ENCODE data around the gene GUCA1A. TPM values are rescaled to one million over a fixed set of nuclear protein-coding genes. Genes with fewer than 3 reads are reported as not detected.
A peak's percentile ranks its signal among the peaks of the same experiment; 100 is the strongest.
"Not testable (repeated sequence)": the region's sequence is repeated elsewhere in the genome, so short reads cannot be mapped to it uniquely, and the experiment has no call there.

Gene GUCA1A
- total and polyA plus RNA-seq, 2 of the 4 experiments (the other 2 are of a cell fraction): 0.18 to 0.32 TPM

DNA sequence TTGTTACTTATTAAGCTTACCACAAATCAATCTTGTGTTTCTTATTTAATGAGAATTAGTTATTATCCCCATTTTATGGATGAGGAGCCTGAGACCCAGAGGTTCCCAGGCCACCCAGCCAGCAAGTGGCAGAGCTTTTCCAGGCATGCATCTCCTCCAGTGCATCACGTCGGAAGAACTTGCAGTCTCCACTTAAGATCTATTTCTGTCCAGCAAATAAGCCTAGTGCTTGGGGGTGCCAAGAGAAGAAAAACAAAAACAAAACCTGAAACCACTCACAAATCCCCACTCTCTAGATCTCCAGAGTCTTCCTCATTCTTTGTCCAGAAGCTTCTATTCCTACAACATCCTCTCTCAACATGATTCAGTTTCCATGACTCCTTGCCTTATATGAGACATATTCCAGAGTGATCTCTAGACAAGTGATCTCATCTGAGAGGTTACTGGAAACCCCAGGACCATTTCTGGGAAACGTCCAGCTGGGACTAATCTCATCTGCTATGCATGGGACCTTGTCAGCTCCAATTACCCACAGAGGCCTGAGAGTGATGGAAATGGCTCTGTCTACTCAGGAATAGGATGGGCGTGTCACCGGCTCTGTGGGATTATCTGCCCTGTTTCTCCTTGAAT lies 17.5 kb downstream of the GUCA1A start:
- Histone ChIP-seq H3K9me3 (ENCODE audit: control insufficient read depth, insufficient read depth, low read length) (no peaks in the 10 kb centered on the region), H2BK120ac (ENCODE audit: low read depth, low read length) (peak overlapping the region; percentile 20), H2AK5ac (ENCODE audit: low read depth, low read length) (no peak overlapping the region; the same call in 1 of the 2 replicates), H3K4ac (ENCODE audit: low read depth, low read length) (peak overlapping the region; percentile 43; the same call in 1 of the 2 replicates), H2BK15ac (ENCODE audit: low read depth, low read length) (no peak overlapping the region), H3K79me1 (ENCODE audit: low read depth in 1 of 2, low read length in 2 of 2) (no peaks in the 10 kb centered on the region), H3K4me2 (ENCODE audit: low read depth, low read length) (no peak overlapping the region; the same call in 1 of the 2 replicates), H3K27ac (ENCODE audit: insufficient read depth, low read length) (peak overlapping the region; percentile 24; the same call in 1 of the 2 replicates), H3K14ac (replicated peaks; ENCODE audit: low read depth, low read length) (peak overlapping the region; percentile 12; the same call in 1 of the 2 replicates), H3K4me1 (ENCODE audit: control insufficient read depth, insufficient read depth, low read length) (peaks cover 9% of the 10 kb centered on the region), H2BK5ac (ENCODE audit: low read depth, low read length, poor library complexity, severe bottlenecking) (no peak overlapping the region), H3K36me3 (ENCODE audit: control insufficient read depth, insufficient read depth, low read length) (no peaks in the 10 kb centered on the region), H2AK9ac (replicated peaks; ENCODE audit: low read depth, low read length, poor library complexity) (peak overlapping the region; percentile 6), H3K56ac (ENCODE audit: extremely low read depth, insufficient read depth, low read length) (no peak overlapping the region), H3K9me1 (ENCODE audit: insufficient read depth, low read length) (no peaks in the 10 kb centered on the region), H3K27me3 (ENCODE audit: control insufficient read depth, insufficient read depth, low read length) (no peaks in the 10 kb centered on the region; the same call in 1 of the 2 replicates), H3K9ac (ENCODE audit: low read depth, low read length) (no peak overlapping the region), H3K18ac (ENCODE audit: low read depth, low read length) (no peak overlapping the region; the same call in 1 of the 2 replicates), H4K91ac (ENCODE audit: insufficient read depth, low read depth, low read length) (no peak overlapping the region), H4K5ac (ENCODE audit: low read depth, low read length) (no peak overlapping the region), H2BK20ac (ENCODE audit: low read depth, low read length) (peak overlapping the region; percentile 1; the same call in 1 of the 2 replicates), H4K20me1 (ENCODE audit: insufficient read depth, low read length) (no peaks in the 10 kb centered on the region), H4K8ac (ENCODE audit: low read depth in 2 of 2, low read length in 2 of 2) (no peak overlapping the region; a peak in 1 of 4 replicates), H2AFZ (replicated peaks; ENCODE audit: low read length, poor library complexity) (no peak overlapping the region), H3K4me3 (ENCODE audit: insufficient read depth, low read depth, low read length) (no peak overlapping the region), H3K23ac (ENCODE audit: low read depth, low read length) (no peak overlapping the region)
- dilution Hi-C loops (cut with HindIII; ENCODE audit: low sequenced_read_pairs, unreplicated experiment): no loop called here
- ATAC-seq (ENCODE audit: low read depth) (peak; percentile 74), DNase-seq (peak; percentile 92)
- TF ChIP-seq BHLHE40 (IDR thresholded peaks at IDR 0.05; ENCODE audit: low read depth, low read length): no peak; the same call in 1 of the 2 replicates
- peak; percentile 7 for TF ChIP-seq RCOR1 (IDR thresholded peaks at IDR 0.05; ENCODE audit: insufficient replicate concordance, low read length)
- TF ChIP-seq MAFK (IDR thresholded peaks at IDR 0.05; ENCODE audit: low read depth, low read length): no peak
- no peak for TF ChIP-seq SMC3 (IDR thresholded peaks at IDR 0.05; ENCODE audit: low read depth, low read length)
- intact Hi-C loops (cut with micrococcal nuclease): no loop called here
- 90% methylated on average over 2 of the region's 5 CpGs; no CpG with 5 or more reads in 1 of the 2 experiments for WGBS, 2 experiments (ENCODE audit: extremely low coverage in 2 of 2, insufficient read length in 1 of 2)
- no TSS peak for BruUV-seq (replicated peaks)
- in situ Hi-C loops (cut with MboI; ENCODE audit: low sequenced_read_pairs): no loop called here
- POLR2A ChIA-PET (ENCODE audit: unreplicated experiment): no interaction called here
- CTCF ChIA-PET: interaction anchor here (0.6 to 1.1 kb wide), 3 partner anchors 24 to 270 kb away, joined by 3 to 10 read pairs (median 3); partner anchors contain the start of genes MED20 and MRPS10

DNA sequence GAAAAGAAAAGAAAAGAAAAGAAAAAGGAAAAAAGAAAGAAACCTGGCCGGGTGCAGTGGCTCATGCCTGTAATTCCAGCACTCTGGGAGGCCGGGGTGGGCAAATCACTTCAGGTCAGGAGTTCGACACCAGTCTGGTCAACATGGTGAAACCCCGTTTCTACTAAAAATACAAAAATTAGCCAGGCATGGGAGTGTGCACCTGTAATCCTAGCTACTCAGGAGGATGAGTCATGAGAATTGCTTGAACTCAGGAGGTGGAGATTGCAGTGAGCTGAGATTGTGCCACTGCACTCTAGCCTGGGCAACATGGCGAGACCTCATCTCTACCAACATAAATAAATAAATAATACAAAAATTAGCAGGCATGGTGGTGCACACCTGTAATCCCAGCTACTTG lies 19.2 kb downstream of the GUCA1A start:
- in situ Hi-C loops (cut with MboI; ENCODE audit: low sequenced_read_pairs); H3K18ac ChIP-seq (ENCODE audit: low read depth, low read length); H3K27me3 ChIP-seq (ENCODE audit: control insufficient read depth, insufficient read depth, low read length); H3K4ac ChIP-seq (ENCODE audit: low read depth, low read length); H4K5ac ChIP-seq (ENCODE audit: low read depth, low read length); H4K8ac ChIP-seq (ENCODE audit: low read depth in 2 of 2, low read length in 2 of 2); H2AK9ac ChIP-seq (replicated peaks; ENCODE audit: low read depth, low read length, poor library complexity); H3K27ac ChIP-seq (ENCODE audit: insufficient read depth, low read length); H3K9me3 ChIP-seq (ENCODE audit: control insufficient read depth, insufficient read depth, low read length); H3K56ac ChIP-seq (ENCODE audit: extremely low read depth, insufficient read depth, low read length); H2BK20ac ChIP-seq (ENCODE audit: low read depth, low read length); H2BK15ac ChIP-seq (ENCODE audit: low read depth, low read length); intact Hi-C loops (cut with micrococcal nuclease); H3K79me1 ChIP-seq (ENCODE audit: low read depth in 1 of 2, low read length in 2 of 2); DNase-seq; H3K9me1 ChIP-seq (ENCODE audit: insufficient read depth, low read length); ATAC-seq (ENCODE audit: low read depth); H3K36me3 ChIP-seq (ENCODE audit: control insufficient read depth, insufficient read depth, low read length); H3K9ac ChIP-seq (ENCODE audit: low read depth, low read length); dilution Hi-C loops (cut with HindIII; ENCODE audit: low sequenced_read_pairs, unreplicated experiment); H2BK5ac ChIP-seq (ENCODE audit: low read depth, low read length, poor library complexity, severe bottlenecking); H2AFZ ChIP-seq (replicated peaks; ENCODE audit: low read length, poor library complexity); H3K4me3 ChIP-seq (ENCODE audit: insufficient read depth, low read depth, low read length); POLR2A ChIA-PET (ENCODE audit: unreplicated experiment); H3K4me1 ChIP-seq (ENCODE audit: control insufficient read depth, insufficient read depth, low read length); BruUV-seq (replicated peaks); H3K14ac ChIP-seq (replicated peaks; ENCODE audit: low read depth, low read length); H3K23ac ChIP-seq (ENCODE audit: low read depth, low read length); H2AK5ac ChIP-seq (ENCODE audit: low read depth, low read length); H2BK120ac ChIP-seq (ENCODE audit: low read depth, low read length); H4K20me1 ChIP-seq (ENCODE audit: insufficient read depth, low read length); H4K91ac ChIP-seq (ENCODE audit: insufficient read depth, low read depth, low read length); H3K4me2 ChIP-seq (ENCODE audit: low read depth, low read length): not testable (repeated sequence)
- CTCF ChIA-PET: interaction anchor here (0.7 to 1.6 kb wide), 2 partner anchors 9 to 22 kb away, joined by 7 to 8 read pairs; no protein-coding TSS in a partner anchor
- WGBS, 2 experiments (ENCODE audit: extremely low coverage in 2 of 2, insufficient read length in 1 of 2): 100% methylated on average over 1 of the region's 5 CpGs; no CpG with 5 or more reads in 1 of the 2 experiments

Data from IMR-90 (cell line).